ENCODE data around the gene CATSPERZ.

GRCh38 chr11:64327375-64327774 is 27.2 kb downstream of the CATSPERZ start:
- TF ChIP-seq SMAD3 (CRISPR knock-in tag; IDR thresholded peaks at IDR 0.05) = no peak
- TF ChIP-seq ATF7-NPFF (CRISPR knock-in tag; IDR thresholded peaks at IDR 0.05; ENCODE audit: low read depth) = no peak
- TF ChIP-seq, protein P1, sequence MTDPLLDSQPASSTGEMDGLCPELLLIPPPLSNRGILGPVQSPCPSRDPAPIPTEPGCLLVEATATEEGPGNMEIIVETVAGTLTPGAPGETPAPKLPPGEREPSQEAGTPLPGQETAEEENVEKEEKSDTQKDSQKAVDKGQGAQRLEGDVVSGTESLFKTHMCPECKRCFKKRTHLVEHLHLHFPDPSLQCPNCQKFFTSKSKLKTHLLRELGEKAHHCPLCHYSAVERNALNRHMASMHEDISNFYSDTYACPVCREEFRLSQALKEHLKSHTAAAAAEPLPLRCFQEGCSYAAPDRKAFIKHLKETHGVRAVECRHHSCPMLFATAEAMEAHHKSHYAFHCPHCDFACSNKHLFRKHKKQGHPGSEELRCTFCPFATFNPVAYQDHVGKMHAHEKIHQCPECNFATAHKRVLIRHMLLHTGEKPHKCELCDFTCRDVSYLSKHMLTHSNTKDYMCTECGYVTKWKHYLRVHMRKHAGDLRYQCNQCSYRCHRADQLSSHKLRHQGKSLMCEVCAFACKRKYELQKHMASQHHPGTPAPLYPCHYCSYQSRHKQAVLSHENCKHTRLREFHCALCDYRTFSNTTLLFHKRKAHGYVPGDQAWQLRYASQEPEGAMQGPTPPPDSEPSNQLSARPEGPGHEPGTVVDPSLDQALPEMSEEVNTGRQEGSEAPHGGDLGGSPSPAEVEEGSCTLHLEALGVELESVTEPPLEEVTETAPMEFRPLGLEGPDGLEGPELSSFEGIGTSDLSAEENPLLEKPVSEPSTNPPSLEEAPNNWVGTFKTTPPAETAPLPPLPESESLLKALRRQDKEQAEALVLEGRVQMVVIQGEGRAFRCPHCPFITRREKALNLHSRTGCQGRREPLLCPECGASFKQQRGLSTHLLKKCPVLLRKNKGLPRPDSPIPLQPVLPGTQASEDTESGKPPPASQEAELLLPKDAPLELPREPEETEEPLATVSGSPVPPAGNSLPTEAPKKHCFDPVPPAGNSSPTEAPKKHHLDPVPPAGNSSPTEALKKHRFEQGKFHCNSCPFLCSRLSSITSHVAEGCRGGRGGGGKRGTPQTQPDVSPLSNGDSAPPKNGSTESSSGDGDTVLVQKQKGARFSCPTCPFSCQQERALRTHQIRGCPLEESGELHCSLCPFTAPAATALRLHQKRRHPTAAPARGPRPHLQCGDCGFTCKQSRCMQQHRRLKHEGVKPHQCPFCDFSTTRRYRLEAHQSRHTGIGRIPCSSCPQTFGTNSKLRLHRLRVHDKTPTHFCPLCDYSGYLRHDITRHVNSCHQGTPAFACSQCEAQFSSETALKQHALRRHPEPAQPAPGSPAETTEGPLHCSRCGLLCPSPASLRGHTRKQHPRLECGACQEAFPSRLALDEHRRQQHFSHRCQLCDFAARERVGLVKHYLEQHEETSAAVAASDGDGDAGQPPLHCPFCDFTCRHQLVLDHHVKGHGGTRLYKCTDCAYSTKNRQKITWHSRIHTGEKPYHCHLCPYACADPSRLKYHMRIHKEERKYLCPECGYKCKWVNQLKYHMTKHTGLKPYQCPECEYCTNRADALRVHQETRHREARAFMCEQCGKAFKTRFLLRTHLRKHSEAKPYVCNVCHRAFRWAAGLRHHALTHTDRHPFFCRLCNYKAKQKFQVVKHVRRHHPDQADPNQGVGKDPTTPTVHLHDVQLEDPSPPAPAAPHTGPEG (CRISPR knock-in tag; IDR thresholded peaks at IDR 0.05) = no peak
- no peak for TF ChIP-seq ZMAT3 (CRISPR knock-in tag; conservative IDR thresholded peaks at IDR 0.05)
- no peak for TF ChIP-seq ESRRA (CRISPR knock-in tag; IDR thresholded peaks at IDR 0.05; ENCODE audit: low read depth)
- TF ChIP-seq MAFF (IDR thresholded peaks at IDR 0.05; ENCODE audit: low read depth, low read length) = no peak
- TF ChIP-seq, protein P2, sequence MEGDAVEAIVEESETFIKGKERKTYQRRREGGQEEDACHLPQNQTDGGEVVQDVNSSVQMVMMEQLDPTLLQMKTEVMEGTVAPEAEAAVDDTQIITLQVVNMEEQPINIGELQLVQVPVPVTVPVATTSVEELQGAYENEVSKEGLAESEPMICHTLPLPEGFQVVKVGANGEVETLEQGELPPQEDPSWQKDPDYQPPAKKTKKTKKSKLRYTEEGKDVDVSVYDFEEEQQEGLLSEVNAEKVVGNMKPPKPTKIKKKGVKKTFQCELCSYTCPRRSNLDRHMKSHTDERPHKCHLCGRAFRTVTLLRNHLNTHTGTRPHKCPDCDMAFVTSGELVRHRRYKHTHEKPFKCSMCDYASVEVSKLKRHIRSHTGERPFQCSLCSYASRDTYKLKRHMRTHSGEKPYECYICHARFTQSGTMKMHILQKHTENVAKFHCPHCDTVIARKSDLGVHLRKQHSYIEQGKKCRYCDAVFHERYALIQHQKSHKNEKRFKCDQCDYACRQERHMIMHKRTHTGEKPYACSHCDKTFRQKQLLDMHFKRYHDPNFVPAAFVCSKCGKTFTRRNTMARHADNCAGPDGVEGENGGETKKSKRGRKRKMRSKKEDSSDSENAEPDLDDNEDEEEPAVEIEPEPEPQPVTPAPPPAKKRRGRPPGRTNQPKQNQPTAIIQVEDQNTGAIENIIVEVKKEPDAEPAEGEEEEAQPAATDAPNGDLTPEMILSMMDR (CRISPR knock-in tag; IDR thresholded peaks at IDR 0.05) = no peak
- no peak for TF ChIP-seq POLR2A (IDR thresholded peaks at IDR 0.05; ENCODE audit: insufficient read depth in 1 of 2, low read depth in 2 of 2, low read length in 2 of 2)
- TF ChIP-seq MTA3 (CRISPR knock-in tag; IDR thresholded peaks at IDR 0.05) = no peak

Measured in HepG2 (cell line).